GM18873 (cell line): ENCODE data around the gene TRAPPC5.
A peak's percentile ranks its signal among the peaks of the same experiment; 100 is the strongest.

ENCODE experiments used
- ATAC-seq: cut with Tn5 transposase; IDR thresholded peaks from one replicate; pipeline ENCODE4 v1.9.1; 2021; ENCODE audit warnings: mild to moderate bottlenecking, moderate library complexity, moderate number of reproducible peaks; ENCODE audit not compliant: unreplicated experiment, low FRiP score

The TRAPPC5 gene

GRCh38 chr19:7674010-7675005 is 6.3 kb upstream of the TRAPPC5 start:
- ATAC-seq: no peak

- ATAC-seq: no peak
These were observed 4.3 kb upstream of the TRAPPC5 start for GRCh38 chr19:7676376-7676775.

- ATAC-seq: no peak
These were observed 3.8 kb upstream of the TRAPPC5 start, which contains the start of gene MCEMP1 for GRCh38 chr19:7676854-7677253. Gene MCEMP1 (plus strand): TSS chr19:7677090. CDS start chr19:7677121, 31 bp downstream.

- ATAC-seq: no peak
These were observed 2.8 kb upstream of the TRAPPC5 start for GRCh38 chr19:7677669-7678311.

- no peak for ATAC-seq
These were observed 1.5 kb upstream of the TRAPPC5 start for GRCh38 chr19:7678971-7679751.

GRCh38 chr19:7679771-7680605 is 645 bp upstream of the TRAPPC5 start:
- ATAC-seq: peak; percentile 5

- ATAC-seq: no peak
These were observed 924 bp downstream of the TRAPPC5 start for GRCh38 chr19:7681340-7682174.

- ATAC-seq: no peak
These were observed 1.7 kb downstream of the TRAPPC5 start for GRCh38 chr19:7682175-7682855.

GRCh38 chr19:7685546-7686445 is 5.2 kb downstream of the TRAPPC5 start:
- no peak for ATAC-seq

- ATAC-seq: no peak
These were observed 6.5 kb downstream of the TRAPPC5 start for GRCh38 chr19:7687177-7687576.

GRCh38 chr19:7689165-7689564 is 8.5 kb downstream of the TRAPPC5 start:
- ATAC-seq: no peak

- no peak for ATAC-seq
These were observed 10.2 kb downstream of the TRAPPC5 start for GRCh38 chr19:7690779-7691258.

GRCh38 chr19:7691497-7691896 is 10.9 kb downstream of the TRAPPC5 start:
- ATAC-seq: no peak

- ATAC-seq: no peak
These were observed 11.9 kb downstream of the TRAPPC5 start for GRCh38 chr19:7692417-7693088.

GRCh38 chr19:7694499-7694898 is 13.9 kb downstream of the TRAPPC5 start:
- ATAC-seq: no peak

- ATAC-seq: no peak
These were observed 17.2 kb downstream of the TRAPPC5 start for GRCh38 chr19:7697721-7698287.
